ENCODE data around the gene KCTD20.

- TF ChIP-seq CTCF (IDR thresholded peaks at IDR 0.05; ENCODE audit: low read depth, low read length) = no peak
- TF ChIP-seq POLR2A (IDR thresholded peaks at IDR 0.05; ENCODE audit: extremely low read depth, insufficient read length) = no peak
- TF ChIP-seq MYC (IDR thresholded peaks at IDR 0.05; ENCODE audit: low read depth, low read length) = no peak
Measured at GRCh38 chr6:36430351-36430750, 12.4 kb upstream of the KCTD20 start.
